IMR-90 (cell line): ENCODE data around the gene EXOC2. TPM values are rescaled to one million over a fixed set of nuclear protein-coding genes. Genes with fewer than 3 reads are reported as not detected.

Experiments used
- ATAC-seq: fragments of 200-7000 bp; cut with Tn5 transposase; 2 replicates; pipeline ENCODE4 v1.9.1; 2020; ENCODE audit warnings: low read depth, mild to moderate bottlenecking, moderate library complexity
- BruUV-seq: library from RNA; stranded (reverse); fragments of 400-500 nt; replicated peaks from 2 replicates; lab custom pipeline; 2021; lab: Mats Ljungman, UMichigan
- CTCF ChIA-PET: fragments of 300-600 bp; formaldehyde crosslinking; extraction: SDS; loops from one replicate; lab custom pipeline; 2021; ENCODE audit warnings: antibody characterized with exemption; lab: Yijun Ruan, JAX
- POLR2A ChIA-PET: fragments of 300-600 bp; sonication (Branson Sonifier 250); formaldehyde crosslinking; loops from one replicate; lab custom pipeline; 2022; ENCODE audit warnings: antibody characterized with exemption; ENCODE audit not compliant: unreplicated experiment; lab: Charles Lee
- DNase-seq: peaks from one replicate; pipeline ENCODE4 v3.0.0; 2013
- H2AFZ ChIP-seq: replicated peaks from 2 replicates; pipeline ENCODE3; 2013; ENCODE audit warnings: low read length, mild to moderate bottlenecking; ENCODE audit not compliant: poor library complexity
- H2AK5ac ChIP-seq: 2 replicates; pipeline ENCODE4 v1.6.1; 2013; ENCODE audit warnings: low read depth, low read length, inconsistent platforms
- H2AK9ac ChIP-seq: replicated peaks from 2 replicates; pipeline ENCODE3; 2013; ENCODE audit warnings: mild to moderate bottlenecking, low read depth, low read length, moderate library complexity; ENCODE audit not compliant: poor library complexity
- H2BK120ac ChIP-seq: 2 replicates; pipeline ENCODE4 v1.6.1; 2013; ENCODE audit warnings: low read depth, low read length, inconsistent platforms
- H2BK15ac ChIP-seq: 3 replicates; pipeline ENCODE4 v1.6.1; 2013; ENCODE audit warnings: low read depth, low read length, inconsistent platforms
- H2BK20ac ChIP-seq: 2 replicates; pipeline ENCODE4 v1.6.1; 2013; ENCODE audit warnings: low read depth, mild to moderate bottlenecking, inconsistent platforms, low read length, moderate library complexity
- H2BK5ac ChIP-seq: 2 replicates; pipeline ENCODE4 v1.6.1; 2013; ENCODE audit warnings: mild to moderate bottlenecking, low read depth, low read length, inconsistent platforms; ENCODE audit not compliant: poor library complexity, severe bottlenecking
- H3K14ac ChIP-seq: replicated peaks from 2 replicates; pipeline ENCODE4 v1.6.1; 2013; ENCODE audit warnings: low read depth, low read length, inconsistent platforms
- H3K18ac ChIP-seq: 2 replicates; pipeline ENCODE4 v1.6.1; 2013; ENCODE audit warnings: low read depth, low read length, control low read depth
- H3K23ac ChIP-seq: 2 replicates; pipeline ENCODE4 v1.6.1; 2013; ENCODE audit warnings: low read depth, low read length, inconsistent platforms
- H3K27ac ChIP-seq: 2 replicates; pipeline ENCODE4 v1.5.1; 2013; ENCODE audit warnings: mild to moderate bottlenecking, control low read depth, low read length; ENCODE audit not compliant: insufficient read depth
- H3K27me3 ChIP-seq: 2 replicates; pipeline ENCODE4 v1.6.1; 2013; ENCODE audit warnings: low read length; ENCODE audit not compliant: control insufficient read depth, insufficient read depth
- H3K36me3 ChIP-seq: 2 replicates; pipeline ENCODE4 v1.6.1; 2013; ENCODE audit warnings: low read length, mixed read lengths; ENCODE audit not compliant: control insufficient read depth, insufficient read depth
- H3K4ac ChIP-seq: 2 replicates; pipeline ENCODE4 v1.6.1; 2013; ENCODE audit warnings: low read depth, low read length, inconsistent platforms
- H3K4me1 ChIP-seq: 2 replicates; pipeline ENCODE4 v1.6.1; 2013; ENCODE audit warnings: low read length, mixed read lengths; ENCODE audit not compliant: control insufficient read depth, insufficient read depth
- H3K4me2 ChIP-seq: 2 replicates; pipeline ENCODE4 v1.6.1; 2013; ENCODE audit warnings: low read depth, mild to moderate bottlenecking, control low read depth, low read length, moderate library complexity
- H3K4me3 ChIP-seq: 2 replicates; pipeline ENCODE4 v1.5.1; 2013; ENCODE audit warnings: low read depth, mild to moderate bottlenecking, control low read depth, low read length, moderate library complexity; ENCODE audit not compliant: insufficient read depth
- H3K56ac ChIP-seq: 2 replicates; pipeline ENCODE4 v1.6.1; 2013; ENCODE audit warnings: low read length, inconsistent platforms; ENCODE audit not compliant: insufficient read depth; ENCODE audit errors: extremely low read depth
- H3K79me1 ChIP-seq, 2 experiments: 2 replicates each; pipeline ENCODE4 v1.6.1; 2013; ENCODE audit warnings: low read length in 2 of 2, inconsistent platforms in 1 of 2, low read depth in 1 of 2
- H3K9ac ChIP-seq: 2 replicates; pipeline ENCODE4 v1.6.1; 2013; ENCODE audit warnings: low read depth, low read length, control low read depth
- H3K9me1 ChIP-seq: 2 replicates; pipeline ENCODE4 v1.6.1; 2013; ENCODE audit warnings: low read length, inconsistent platforms; ENCODE audit not compliant: insufficient read depth
- H3K9me3 ChIP-seq: 2 replicates; pipeline ENCODE4 v1.6.1; 2013; ENCODE audit warnings: low read length; ENCODE audit not compliant: control insufficient read depth, insufficient read depth
- H4K20me1 ChIP-seq: 2 replicates; pipeline ENCODE4 v1.6.1; 2013; ENCODE audit warnings: low read length, inconsistent platforms; ENCODE audit not compliant: insufficient read depth
- H4K5ac ChIP-seq: 2 replicates; pipeline ENCODE4 v1.6.1; 2013; ENCODE audit warnings: mild to moderate bottlenecking, low read depth, low read length, control low read depth
- H4K8ac ChIP-seq, 2 experiments: 2 replicates each; pipeline ENCODE4 v1.6.1; 2013; ENCODE audit warnings: low read depth in 2 of 2, low read length in 2 of 2, control low read depth in 1 of 2, inconsistent platforms in 1 of 2
- H4K91ac ChIP-seq: 2 replicates; pipeline ENCODE4 v1.6.1; 2013; ENCODE audit warnings: low read depth, low read length, inconsistent platforms; ENCODE audit not compliant: insufficient read depth
- CEBPB ChIP-seq: IDR thresholded peaks from 2 replicates; pipeline ENCODE4 v1.6.1; 2012; ENCODE audit warnings: low read depth, low read length, improper control_type of control experiment
- MAFK ChIP-seq: IDR thresholded peaks from 2 replicates; pipeline ENCODE4 v1.6.1; 2012; ENCODE audit warnings: low read depth, low read length, improper control_type of control experiment
- MAZ ChIP-seq: IDR thresholded peaks from 2 replicates; pipeline ENCODE4 v1.6.1; 2012; ENCODE audit warnings: low read depth, mild to moderate bottlenecking, low read length, improper control_type of control experiment, moderate library complexity, borderline replicate concordance
- MXI1 ChIP-seq: IDR thresholded peaks from 2 replicates; pipeline ENCODE4 v1.6.1; 2012; ENCODE audit warnings: low read depth, mild to moderate bottlenecking, low read length, moderate library complexity, borderline replicate concordance
- NFE2L2 ChIP-seq: fragments of 150-350 bp; IDR thresholded peaks from 2 replicates; pipeline ENCODE4 v1.6.1; 2016; ENCODE audit warnings: low read depth, mild to moderate bottlenecking, low read length
- POLR2A ChIP-seq: IDR thresholded peaks from 2 replicates; pipeline ENCODE4 v1.6.1; 2012; ENCODE audit warnings: mild to moderate bottlenecking, low read depth, low read length
- RCOR1 ChIP-seq: IDR thresholded peaks from 2 replicates; pipeline ENCODE4 v1.6.1; 2012; ENCODE audit warnings: mild to moderate bottlenecking, low read length, improper control_type of control experiment; ENCODE audit not compliant: insufficient replicate concordance
- RFX5 ChIP-seq: IDR thresholded peaks from 2 replicates; pipeline ENCODE4 v1.8.0; 2012; ENCODE audit warnings: low read depth, mild to moderate bottlenecking, low read length, moderate library complexity
- WGBS, 2 experiments: methylation state at CpG; one replicate each; pipeline versions ENCODE4 v1.1.5 to v1.1.7; 2013; ENCODE audit warnings: missing lambda C conversion rate in 2 of 2; ENCODE audit not compliant: insufficient read length in 1 of 2; ENCODE audit errors: extremely low coverage in 2 of 2; 5-methylcytosine and 5-hydroxymethylcytosine counted together
- dilution Hi-C: fragments of 300-500 bp; cut with HindIII; formaldehyde crosslinking; loops from one replicate; pipeline ENCODE4 v1.14.3; 2018; ENCODE audit warnings: low sequenced_read_pairs; ENCODE audit not compliant: unreplicated experiment
- in situ Hi-C: fragments of 300-500 bp; cut with MboI; formaldehyde crosslinking; loops from 3 replicates; pipeline ENCODE4 v1.14.3; 2019; ENCODE audit warnings: low sequenced_read_pairs, inconsistent platforms, mixed read lengths
- intact Hi-C: fragments of 100-400 bp; cut with micrococcal nuclease; formaldehyde crosslinking; loops from 2 replicates; pipeline ENCODE4 v1.10.0; 2022
- polyA plus RNA-seq, 3 experiments: library from polyadenylated mRNA; depleted of rRNA; stranded (reverse); fragments of >200 nt; gene quantifications; 2 replicates each; pipeline ENCODE4 v1.2.3, GENCODE V29; 2012; ENCODE audit warnings: low replicate concordance in 1 of 3
- total RNA-seq: library from RNA; depleted of rRNA; stranded (reverse); fragments of >200 nt; gene quantifications from 2 replicates; pipeline ENCODE4 v1.2.3, GENCODE V29; 2012

The EXOC2 gene
- total and polyA plus RNA-seq, 2 of the 4 experiments (the other 2 are of a cell fraction): 13.1 to 37.3 TPM

- no peaks in the 10 kb centered on the region for H3K4me1 ChIP-seq
- dilution Hi-C loops (no loop called here), in situ Hi-C loops (no loop called here), intact Hi-C loops (no loop called here)
- no peak overlapping the region for H3K56ac ChIP-seq
- no peak for TF ChIP-seq MAZ
- no peak for TF ChIP-seq CEBPB
- TF ChIP-seq MAFK: no peak
- no peak for TF ChIP-seq NFE2L2
- no peak for TF ChIP-seq POLR2A
- TF ChIP-seq RCOR1: no peak
- no peak for TF ChIP-seq RFX5
- no peak for TF ChIP-seq MXI1
- H3K36me3 ChIP-seq: peaks cover 7% of the 10 kb centered on the region; the same call in 1 of the 2 replicates
- H2BK15ac ChIP-seq: no peak overlapping the region
- no peak overlapping the region for H4K8ac ChIP-seq
- no peak overlapping the region for H3K14ac ChIP-seq
- 0 out of 2 replicates have a peak, but pooled peaks cover 2% of the 10 kb centered on the region for H3K9me1 ChIP-seq
- BruUV-seq: no TSS peak
- H3K79me1 ChIP-seq: no peaks in the 10 kb centered on the region
- H3K18ac ChIP-seq: no peak overlapping the region
- H3K4ac ChIP-seq: no peak overlapping the region
- peaks cover 3% of the 10 kb centered on the region; the same call in 1 of the 2 replicates for H3K9me3 ChIP-seq
- H3K27ac ChIP-seq: no peak overlapping the region
- POLR2A ChIA-PET: no interaction called here
- no peak overlapping the region for H3K4me2 ChIP-seq
- WGBS, 2 experiments: 96% methylated on average over 52 of the region's 56 CpGs; no CpG with 5 or more reads in 1 of the 2 experiments
- no peak overlapping the region for H3K9ac ChIP-seq
- H4K91ac ChIP-seq: no peak overlapping the region
- H3K4me3 ChIP-seq: no peak overlapping the region
- CTCF ChIA-PET: no interaction called here
- H4K20me1 ChIP-seq: no peaks in the 10 kb centered on the region
- H3K23ac ChIP-seq: no peak overlapping the region
- H2BK20ac ChIP-seq: no peak overlapping the region
- ATAC-seq (no peak), DNase-seq (no peak)
- no peak overlapping the region for H2BK120ac ChIP-seq
- no peaks in the 10 kb centered on the region for H3K27me3 ChIP-seq
- no peak overlapping the region for H2AK5ac ChIP-seq
- no peak overlapping the region for H2BK5ac ChIP-seq
- H4K5ac ChIP-seq: no peak overlapping the region
- no peak overlapping the region for H2AK9ac ChIP-seq
- no peak overlapping the region for H2AFZ ChIP-seq
Measured at GRCh38 chr6:537114-537513, 155.8 kb downstream of the EXOC2 start.
